GM19043 (cell line): ENCODE measurements around the gene CEP104.

Source experiments
- ATAC-seq: cut with Tn5 transposase; IDR thresholded peaks from one replicate; pipeline ENCODE4 v1.9.1; 2021; ENCODE audit warnings: low read depth; ENCODE audit not compliant: unreplicated experiment

The CEP104 gene

GRCh38 chr1:3856923-3857790, at the start of gene CEP104, which contains the start of gene DFFB:
CEP104 (minus strand) TSS chr1:3857211; CDS start chr1:3852407, 4,804 bp downstream.
DFFB (plus strand) TSS chr1:3857476; CDS start chr1:3857604, 128 bp downstream.
- peak; percentile 94 for ATAC-seq

- no peak for ATAC-seq
These were observed 49.6 kb upstream of the CEP104 start for GRCh38 chr1:3906672-3907020.

GRCh38 chr1:3905953-3906671, 49.1 kb upstream of the CEP104 start:
- no peak for ATAC-seq

GRCh38 chr1:3905266-3905952, 48.4 kb upstream of the CEP104 start:
- ATAC-seq = no peak

- ATAC-seq = no peak
These were observed 47.8 kb upstream of the CEP104 start for GRCh38 chr1:3904843-3905185.

GRCh38 chr1:3904006-3904842, 47.2 kb upstream of the CEP104 start:
- no peak for ATAC-seq

- ATAC-seq = no peak
These were observed 46.4 kb upstream of the CEP104 start for GRCh38 chr1:3903141-3904005.

- no peak for ATAC-seq
These were observed 45.6 kb upstream of the CEP104 start for GRCh38 chr1:3902571-3903091.

GRCh38 chr1:3902111-3902511, 45.1 kb upstream of the CEP104 start:
- no peak for ATAC-seq

- peak; percentile 58 for ATAC-seq
These were observed 44.0 kb upstream of the CEP104 start for GRCh38 chr1:3900969-3901529.

GRCh38 chr1:3900150-3900968, 43.3 kb upstream of the CEP104 start, which contains the start of gene C1orf174:
C1orf174 (minus strand) TSS chr1:3900272; CDS start chr1:3900186, 86 bp downstream.
- ATAC-seq = peak; percentile 53

GRCh38 chr1:3899754-3900149, 42.7 kb upstream of the CEP104 start:
- ATAC-seq = no peak

GRCh38 chr1:3898994-3899753, 42.2 kb upstream of the CEP104 start:
- no peak for ATAC-seq

- no peak for ATAC-seq
These were observed 41.4 kb upstream of the CEP104 start for GRCh38 chr1:3898475-3898735.

- ATAC-seq = no peak
These were observed 39.5 kb upstream of the CEP104 start for GRCh38 chr1:3896396-3897000.

GRCh38 chr1:3895951-3896325, 38.9 kb upstream of the CEP104 start:
- no peak for ATAC-seq

GRCh38 chr1:3895279-3895950, 38.4 kb upstream of the CEP104 start:
- no peak for ATAC-seq
